ENCODE measurements around the gene CD6.

GRCh38 chr11:60923326-60923725, 48.2 kb upstream of the CD6 start:
- no peak for TF ChIP-seq YY1 (IDR thresholded peaks at IDR 0.05; ENCODE audit: insufficient read depth, insufficient read length)
- TF ChIP-seq ZNF274 (IDR thresholded peaks at IDR 0.05; ENCODE audit: low read depth, low read length): no peak
